Activated CD8-positive, alpha-beta memory T cell treated with anti-CD3 and anti-CD28 coated beads, Interleukin-2, amount 50 U/mL, for 24 hours (primary cell): ENCODE measurements around the gene ATXN1.
"Not testable (repeated sequence)": the region's sequence is repeated elsewhere in the genome, so short reads cannot be mapped to it uniquely, and the experiment has no call there.

ENCODE experiments used
- DNase-seq: peaks from one replicate; pipeline ENCODE4 v3.0.0-alpha.2; 2020; ENCODE audit errors: extremely low read depth

The ATXN1 gene

GRCh38 chr6:16274885-16275589 is 486.2 kb downstream of the ATXN1 start:
- DNase-seq: no peak

GRCh38 chr6:16274483-16274882 is 486.8 kb downstream of the ATXN1 start:
- DNase-seq: no peak

- no peak for DNase-seq
These were observed 488.0 kb downstream of the ATXN1 start for GRCh38 chr6:16273256-16273655.

- DNase-seq: no peak
These were observed 489.1 kb downstream of the ATXN1 start for GRCh38 chr6:16272201-16272600.

- no peak for DNase-seq
These were observed 489.8 kb downstream of the ATXN1 start for GRCh38 chr6:16271428-16271827.

- DNase-seq: no peak
These were observed 491.0 kb downstream of the ATXN1 start for GRCh38 chr6:16270178-16270794.

GRCh38 chr6:16269442-16270070 is 491.7 kb downstream of the ATXN1 start:
- DNase-seq: not testable (repeated sequence)

- no peak for DNase-seq
These were observed 493.6 kb downstream of the ATXN1 start for GRCh38 chr6:16267428-16268263.

GRCh38 chr6:16265351-16266341 is 495.6 kb downstream of the ATXN1 start:
- DNase-seq: no peak

- no peak for DNase-seq
These were observed 496.5 kb downstream of the ATXN1 start for GRCh38 chr6:16264785-16265184.

- not testable (repeated sequence) for DNase-seq
These were observed 497.7 kb downstream of the ATXN1 start for GRCh38 chr6:16263464-16264099.

GRCh38 chr6:16262773-16263172 is 498.5 kb downstream of the ATXN1 start:
- DNase-seq: not testable (repeated sequence)

GRCh38 chr6:16260602-16261001 is 500.7 kb downstream of the ATXN1 start:
- not testable (repeated sequence) for DNase-seq

GRCh38 chr6:16259604-16260003 is 501.7 kb downstream of the ATXN1 start:
- not testable (repeated sequence) for DNase-seq

GRCh38 chr6:16258709-16259075 is 502.6 kb downstream of the ATXN1 start:
- DNase-seq: no peak

- no peak for DNase-seq
These were observed 503.1 kb downstream of the ATXN1 start for GRCh38 chr6:16257999-16258708.

GRCh38 chr6:16256781-16257180 is 504.5 kb downstream of the ATXN1 start:
- DNase-seq: no peak

- DNase-seq: no peak
These were observed 506.7 kb downstream of the ATXN1 start for GRCh38 chr6:16254535-16254934.

- DNase-seq: no peak
These were observed 507.7 kb downstream of the ATXN1 start for GRCh38 chr6:16253399-16254144.
